Fibroblast of upper back skin (primary cell): ENCODE results near the gene RER1.
A peak's percentile ranks its signal among the peaks of the same experiment; 100 is the strongest.
"Not testable (repeated sequence)": the region's sequence is repeated elsewhere in the genome, so short reads cannot be mapped to it uniquely, and the experiment has no call there.

Experiments used
- DNase-seq: peaks from one replicate; pipeline ENCODE4 v3.0.0-alpha.2; 2013

RER1 gene

GRCh38 chr1:2431103-2431502, 39.5 kb downstream of the RER1 start:
- no peak for DNase-seq

- no peak for DNase-seq
These were observed 39.9 kb downstream of the RER1 start for GRCh38 chr1:2431518-2431917.

- no peak for DNase-seq
These were observed 40.8 kb downstream of the RER1 start for GRCh38 chr1:2432441-2432844.

GRCh38 chr1:2433196-2433595, 41.6 kb downstream of the RER1 start:
- no peak for DNase-seq

- DNase-seq, result no peak
These were observed 42.5 kb downstream of the RER1 start for GRCh38 chr1:2433936-2434655.

- DNase-seq, result no peak
These were observed 43.5 kb downstream of the RER1 start for GRCh38 chr1:2435091-2435490.

GRCh38 chr1:2435746-2436355, 44.2 kb downstream of the RER1 start:
- DNase-seq, result no peak

GRCh38 chr1:2436876-2437275, 45.2 kb downstream of the RER1 start:
- no peak for DNase-seq

- no peak for DNase-seq
These were observed 46.0 kb downstream of the RER1 start for GRCh38 chr1:2437617-2438016.

GRCh38 chr1:2438038-2438437, 46.4 kb downstream of the RER1 start:
- DNase-seq, result no peak

GRCh38 chr1:2438641-2439040, 47.0 kb downstream of the RER1 start:
- no peak for DNase-seq

GRCh38 chr1:2439369-2439768, 47.7 kb downstream of the RER1 start:
- no peak for DNase-seq

- DNase-seq, result not testable (repeated sequence)
These were observed 48.7 kb downstream of the RER1 start for GRCh38 chr1:2440346-2440745.

GRCh38 chr1:2441746-2442145, 50.1 kb downstream of the RER1 start:
- no peak for DNase-seq

GRCh38 chr1:2442661-2443060, 51.0 kb downstream of the RER1 start:
- DNase-seq, result no peak

- DNase-seq, result no peak
These were observed 51.9 kb downstream of the RER1 start for GRCh38 chr1:2443277-2444137.

- DNase-seq, result no peak
These were observed 52.5 kb downstream of the RER1 start for GRCh38 chr1:2444138-2444591.

- DNase-seq, result no peak
These were observed 53.7 kb downstream of the RER1 start for GRCh38 chr1:2445162-2445822.

- DNase-seq, result no peak
These were observed 54.2 kb downstream of the RER1 start for GRCh38 chr1:2445823-2446215.

- DNase-seq, result peak; percentile 19
These were observed 54.8 kb downstream of the RER1 start for GRCh38 chr1:2446394-2446793.

- DNase-seq, result no peak
These were observed 55.2 kb downstream of the RER1 start for GRCh38 chr1:2446861-2447260.

- no peak for DNase-seq
These were observed 55.8 kb downstream of the RER1 start for GRCh38 chr1:2447276-2448097.
